K562 (cell line): ENCODE data around the gene BDP1. TPM values are rescaled to one million over a fixed set of nuclear protein-coding genes. Genes with fewer than 3 reads are reported as not detected.

Experiments used
- JUN ChIP-seq, 2 experiments: sonication (generic) in 1 of 2; formaldehyde crosslinking in 1 of 2; IDR thresholded peaks; 2 replicates each; pipeline versions ENCODE4 v1.6.1 to v1.8.0; 2012 to 2022; ENCODE audit warnings: borderline replicate concordance in 2 of 2, mild to moderate bottlenecking in 2 of 2, improper control_type of control experiment in 1 of 2, low read depth in 1 of 2, low read length in 1 of 2, missing genetic modification reagents in 1 of 2
- NFE2L1 ChIP-seq: fragments of 450-650 bp; IDR thresholded peaks from 2 replicates; pipeline ENCODE4 v1.6.1; 2016; ENCODE audit warnings: missing genetic modification characterization, low read depth, mild to moderate bottlenecking, missing compliant biosample characterization, moderate library complexity, borderline replicate concordance
- ZNF384 ChIP-seq: IDR thresholded peaks from 2 replicates; pipeline ENCODE4 v1.6.1; 2012; ENCODE audit warnings: low read depth, low read length, improper control_type of control experiment
- ZNF717 ChIP-seq: fragments of 250-450 bp; sonication (Bioruptor Pico); IDR thresholded peaks from 2 replicates; pipeline ENCODE4 v1.5.0; 2021
- polyA plus RNA-seq, 8 experiments: library from polyadenylated mRNA; depleted of rRNA in 4 of 8; stranded (reverse) in 5 of 8; unstranded in 3 of 8; fragments of >200 nt; fragmentation: Nextera tagmentation in 2 of 8; fragmentation: Illumina TruSeq in 1 of 8; extraction: Ambion mirVana in 2 of 8; extraction: Trizol in 1 of 8; gene quantifications; 2 replicates each; pipeline versions ENCODE4 v1.2.1 to v1.2.3, GENCODE V29; 2011 to 2014; ENCODE audit warnings: inconsistent platforms in 1 of 8, missing spikeins in 1 of 8
- total RNA-seq, 7 experiments: library from RNA; depleted of rRNA in 6 of 7; stranded (reverse); fragments of >200 nt in 6 of 7; fragmentation: Illumina TruSeq in 2 of 7; extraction: Trizol in 2 of 7; gene quantifications; 2 replicates each; pipeline versions ENCODE4 v1.2.1 to v1.2.3, GENCODE V29; 2011 to 2021; ENCODE audit warnings: low replicate concordance in 1 of 7
- TF ChIP-seq, protein P1 (sequence below): sonication (generic); formaldehyde crosslinking; IDR thresholded peaks from 2 replicates; pipeline ENCODE4 v1.8.0; 2022; ENCODE audit warnings: missing genetic modification reagents, mild to moderate bottlenecking, moderate library complexity, borderline replicate concordance
- TF ChIP-seq, protein P2 (sequence below): sonication (generic); formaldehyde crosslinking; IDR thresholded peaks from 2 replicates; pipeline ENCODE4 v1.8.0; 2023; ENCODE audit warnings: missing genetic modification reagents, mild to moderate bottlenecking, borderline replicate concordance
- TF ChIP-seq, protein P3 (sequence below): fragments of 450-650 bp; IDR thresholded peaks from 2 replicates; pipeline ENCODE4 v1.6.1; 2016; ENCODE audit warnings: mild to moderate bottlenecking
- TF ChIP-seq, protein P4 (sequence below): fragments of 450-650 bp; IDR thresholded peaks from 2 replicates; pipeline ENCODE4 v1.6.1; 2016; ENCODE audit warnings: antibody characterized with exemption
- TF ChIP-seq, protein P5 (sequence below): fragments of 450-650 bp; IDR thresholded peaks from 2 replicates; pipeline ENCODE4 v1.6.1; 2016; ENCODE audit warnings: missing biosample characterization, missing genetic modification characterization

Gene BDP1
- total and polyA plus RNA-seq, 9 of the 15 experiments (the other 6 are each of a cell fraction or from before 2014, with no cell fraction given) = 6.9 to 47.3 (median 23.9) TPM

DNA sequence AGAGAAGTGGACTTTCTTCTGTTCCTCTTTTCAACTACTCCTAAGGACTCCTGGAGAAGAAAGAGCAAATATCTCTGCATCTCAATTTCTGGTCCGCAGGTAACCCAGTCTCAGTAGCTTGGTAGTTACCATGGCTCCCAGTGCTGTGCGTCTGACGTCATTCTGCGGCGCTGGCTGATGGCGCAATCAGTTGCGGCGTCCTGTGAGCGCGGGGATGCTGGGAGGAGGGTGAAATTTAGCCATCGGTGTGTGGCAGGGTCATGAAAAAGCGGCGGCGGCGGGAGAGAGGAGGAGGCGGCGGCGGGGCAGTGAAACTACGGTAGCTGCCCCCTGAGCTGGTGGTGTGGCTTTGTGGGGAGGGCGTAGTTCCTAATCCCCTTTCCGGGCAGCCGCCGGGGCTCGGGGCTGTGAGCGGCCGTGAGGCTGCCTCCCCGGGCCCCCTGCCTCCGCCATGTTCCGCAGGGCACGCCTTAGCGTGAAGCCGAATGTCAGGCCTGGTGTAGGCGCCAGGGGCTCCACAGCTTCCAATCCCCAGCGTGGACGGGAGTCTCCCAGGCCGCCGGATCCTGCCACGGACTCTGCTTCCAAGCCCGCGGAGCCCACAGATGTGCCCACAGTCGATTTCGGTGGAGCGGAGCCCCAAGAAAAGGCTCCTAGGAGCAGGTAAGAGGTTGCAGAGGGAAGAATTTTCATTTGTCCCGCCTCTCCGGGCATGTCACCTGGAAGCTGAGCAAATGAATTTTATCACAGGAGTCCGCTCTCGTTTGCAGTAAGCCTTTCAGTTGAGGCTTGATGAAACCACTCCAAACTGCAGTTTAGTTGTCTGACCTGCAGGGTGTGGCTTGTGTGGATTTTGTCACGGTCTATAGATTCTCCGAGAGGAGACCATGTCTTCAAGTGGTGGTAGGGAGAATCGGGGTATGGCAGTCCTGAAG is at the start of gene BDP1 (continued):
- TF ChIP-seq, protein P1, sequence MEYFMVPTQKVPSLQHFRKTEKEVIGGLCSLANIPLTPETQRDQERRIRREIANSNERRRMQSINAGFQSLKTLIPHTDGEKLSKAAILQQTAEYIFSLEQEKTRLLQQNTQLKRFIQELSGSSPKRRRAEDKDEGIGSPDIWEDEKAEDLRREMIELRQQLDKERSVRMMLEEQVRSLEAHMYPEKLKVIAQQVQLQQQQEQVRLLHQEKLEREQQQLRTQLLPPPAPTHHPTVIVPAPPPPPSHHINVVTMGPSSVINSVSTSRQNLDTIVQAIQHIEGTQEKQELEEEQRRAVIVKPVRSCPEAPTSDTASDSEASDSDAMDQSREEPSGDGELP (CRISPR knock-in tag) = peak; percentile 68
- TF ChIP-seq, protein P2, sequence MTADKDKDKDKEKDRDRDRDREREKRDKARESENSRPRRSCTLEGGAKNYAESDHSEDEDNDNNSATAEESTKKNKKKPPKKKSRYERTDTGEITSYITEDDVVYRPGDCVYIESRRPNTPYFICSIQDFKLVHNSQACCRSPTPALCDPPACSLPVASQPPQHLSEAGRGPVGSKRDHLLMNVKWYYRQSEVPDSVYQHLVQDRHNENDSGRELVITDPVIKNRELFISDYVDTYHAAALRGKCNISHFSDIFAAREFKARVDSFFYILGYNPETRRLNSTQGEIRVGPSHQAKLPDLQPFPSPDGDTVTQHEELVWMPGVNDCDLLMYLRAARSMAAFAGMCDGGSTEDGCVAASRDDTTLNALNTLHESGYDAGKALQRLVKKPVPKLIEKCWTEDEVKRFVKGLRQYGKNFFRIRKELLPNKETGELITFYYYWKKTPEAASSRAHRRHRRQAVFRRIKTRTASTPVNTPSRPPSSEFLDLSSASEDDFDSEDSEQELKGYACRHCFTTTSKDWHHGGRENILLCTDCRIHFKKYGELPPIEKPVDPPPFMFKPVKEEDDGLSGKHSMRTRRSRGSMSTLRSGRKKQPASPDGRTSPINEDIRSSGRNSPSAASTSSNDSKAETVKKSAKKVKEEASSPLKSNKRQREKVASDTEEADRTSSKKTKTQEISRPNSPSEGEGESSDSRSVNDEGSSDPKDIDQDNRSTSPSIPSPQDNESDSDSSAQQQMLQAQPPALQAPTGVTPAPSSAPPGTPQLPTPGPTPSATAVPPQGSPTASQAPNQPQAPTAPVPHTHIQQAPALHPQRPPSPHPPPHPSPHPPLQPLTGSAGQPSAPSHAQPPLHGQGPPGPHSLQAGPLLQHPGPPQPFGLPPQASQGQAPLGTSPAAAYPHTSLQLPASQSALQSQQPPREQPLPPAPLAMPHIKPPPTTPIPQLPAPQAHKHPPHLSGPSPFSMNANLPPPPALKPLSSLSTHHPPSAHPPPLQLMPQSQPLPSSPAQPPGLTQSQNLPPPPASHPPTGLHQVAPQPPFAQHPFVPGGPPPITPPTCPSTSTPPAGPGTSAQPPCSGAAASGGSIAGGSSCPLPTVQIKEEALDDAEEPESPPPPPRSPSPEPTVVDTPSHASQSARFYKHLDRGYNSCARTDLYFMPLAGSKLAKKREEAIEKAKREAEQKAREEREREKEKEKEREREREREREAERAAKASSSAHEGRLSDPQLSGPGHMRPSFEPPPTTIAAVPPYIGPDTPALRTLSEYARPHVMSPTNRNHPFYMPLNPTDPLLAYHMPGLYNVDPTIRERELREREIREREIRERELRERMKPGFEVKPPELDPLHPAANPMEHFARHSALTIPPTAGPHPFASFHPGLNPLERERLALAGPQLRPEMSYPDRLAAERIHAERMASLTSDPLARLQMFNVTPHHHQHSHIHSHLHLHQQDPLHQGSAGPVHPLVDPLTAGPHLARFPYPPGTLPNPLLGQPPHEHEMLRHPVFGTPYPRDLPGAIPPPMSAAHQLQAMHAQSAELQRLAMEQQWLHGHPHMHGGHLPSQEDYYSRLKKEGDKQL = no peak
- TF ChIP-seq, protein P3, sequence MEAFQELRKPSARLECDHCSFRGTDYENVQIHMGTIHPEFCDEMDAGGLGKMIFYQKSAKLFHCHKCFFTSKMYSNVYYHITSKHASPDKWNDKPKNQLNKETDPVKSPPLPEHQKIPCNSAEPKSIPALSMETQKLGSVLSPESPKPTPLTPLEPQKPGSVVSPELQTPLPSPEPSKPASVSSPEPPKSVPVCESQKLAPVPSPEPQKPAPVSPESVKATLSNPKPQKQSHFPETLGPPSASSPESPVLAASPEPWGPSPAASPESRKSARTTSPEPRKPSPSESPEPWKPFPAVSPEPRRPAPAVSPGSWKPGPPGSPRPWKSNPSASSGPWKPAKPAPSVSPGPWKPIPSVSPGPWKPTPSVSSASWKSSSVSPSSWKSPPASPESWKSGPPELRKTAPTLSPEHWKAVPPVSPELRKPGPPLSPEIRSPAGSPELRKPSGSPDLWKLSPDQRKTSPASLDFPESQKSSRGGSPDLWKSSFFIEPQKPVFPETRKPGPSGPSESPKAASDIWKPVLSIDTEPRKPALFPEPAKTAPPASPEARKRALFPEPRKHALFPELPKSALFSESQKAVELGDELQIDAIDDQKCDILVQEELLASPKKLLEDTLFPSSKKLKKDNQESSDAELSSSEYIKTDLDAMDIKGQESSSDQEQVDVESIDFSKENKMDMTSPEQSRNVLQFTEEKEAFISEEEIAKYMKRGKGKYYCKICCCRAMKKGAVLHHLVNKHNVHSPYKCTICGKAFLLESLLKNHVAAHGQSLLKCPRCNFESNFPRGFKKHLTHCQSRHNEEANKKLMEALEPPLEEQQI = peak; percentile 64
- TF ChIP-seq ZNF384 (no peak), JUN (IDR thresholded peaks at IDR 0.05; ENCODE audit: borderline replicate concordance, low read depth, low read length) (peak; percentile 97), JUN (CRISPR knock-in tag; IDR thresholded peaks at IDR 0.05; ENCODE audit: borderline replicate concordance) (peak; percentile 94), ZNF717 (CRISPR knock-in tag) (0 out of 2 replicates have a peak, but pooled peaks have one; percentile 50), NFE2L1 (tag) (no peak)
- TF ChIP-seq, protein P4, sequence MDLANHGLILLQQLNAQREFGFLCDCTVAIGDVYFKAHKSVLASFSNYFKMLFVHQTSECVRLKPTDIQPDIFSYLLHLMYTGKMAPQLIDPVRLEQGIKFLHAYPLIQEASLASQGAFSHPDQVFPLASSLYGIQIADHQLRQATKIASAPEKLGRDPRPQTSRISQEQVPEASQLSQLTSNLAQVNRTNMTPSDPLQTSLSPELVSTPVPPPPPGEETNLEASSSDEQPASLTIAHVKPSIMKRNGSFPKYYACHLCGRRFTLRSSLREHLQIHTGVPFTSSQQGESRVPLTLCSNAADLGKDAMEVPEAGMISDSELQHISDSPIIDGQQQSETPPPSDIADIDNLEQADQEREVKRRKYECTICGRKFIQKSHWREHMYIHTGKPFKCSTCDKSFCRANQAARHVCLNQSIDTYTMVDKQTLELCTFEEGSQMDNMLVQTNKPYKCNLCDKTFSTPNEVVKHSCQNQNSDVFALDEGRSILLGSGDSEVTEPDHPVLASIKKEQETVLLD = no peak
- TF ChIP-seq, protein P5, sequence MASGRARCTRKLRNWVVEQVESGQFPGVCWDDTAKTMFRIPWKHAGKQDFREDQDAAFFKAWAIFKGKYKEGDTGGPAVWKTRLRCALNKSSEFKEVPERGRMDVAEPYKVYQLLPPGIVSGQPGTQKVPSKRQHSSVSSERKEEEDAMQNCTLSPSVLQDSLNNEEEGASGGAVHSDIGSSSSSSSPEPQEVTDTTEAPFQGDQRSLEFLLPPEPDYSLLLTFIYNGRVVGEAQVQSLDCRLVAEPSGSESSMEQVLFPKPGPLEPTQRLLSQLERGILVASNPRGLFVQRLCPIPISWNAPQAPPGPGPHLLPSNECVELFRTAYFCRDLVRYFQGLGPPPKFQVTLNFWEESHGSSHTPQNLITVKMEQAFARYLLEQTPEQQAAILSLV (tag) = peak; percentile 79
